CD4-positive, alpha-beta T cell treated with Interleukin-12 subunit alpha and Interleukin-12 subunit beta, for 1 hour (primary cell): ENCODE data around the gene GTF2F2.

ENCODE experiments used
- DNase-seq: peaks from one replicate; pipeline ENCODE4 v3.0.0-alpha.2; 2020

Gene GTF2F2, protein sequence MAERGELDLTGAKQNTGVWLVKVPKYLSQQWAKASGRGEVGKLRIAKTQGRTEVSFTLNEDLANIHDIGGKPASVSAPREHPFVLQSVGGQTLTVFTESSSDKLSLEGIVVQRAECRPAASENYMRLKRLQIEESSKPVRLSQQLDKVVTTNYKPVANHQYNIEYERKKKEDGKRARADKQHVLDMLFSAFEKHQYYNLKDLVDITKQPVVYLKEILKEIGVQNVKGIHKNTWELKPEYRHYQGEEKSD

DNA sequence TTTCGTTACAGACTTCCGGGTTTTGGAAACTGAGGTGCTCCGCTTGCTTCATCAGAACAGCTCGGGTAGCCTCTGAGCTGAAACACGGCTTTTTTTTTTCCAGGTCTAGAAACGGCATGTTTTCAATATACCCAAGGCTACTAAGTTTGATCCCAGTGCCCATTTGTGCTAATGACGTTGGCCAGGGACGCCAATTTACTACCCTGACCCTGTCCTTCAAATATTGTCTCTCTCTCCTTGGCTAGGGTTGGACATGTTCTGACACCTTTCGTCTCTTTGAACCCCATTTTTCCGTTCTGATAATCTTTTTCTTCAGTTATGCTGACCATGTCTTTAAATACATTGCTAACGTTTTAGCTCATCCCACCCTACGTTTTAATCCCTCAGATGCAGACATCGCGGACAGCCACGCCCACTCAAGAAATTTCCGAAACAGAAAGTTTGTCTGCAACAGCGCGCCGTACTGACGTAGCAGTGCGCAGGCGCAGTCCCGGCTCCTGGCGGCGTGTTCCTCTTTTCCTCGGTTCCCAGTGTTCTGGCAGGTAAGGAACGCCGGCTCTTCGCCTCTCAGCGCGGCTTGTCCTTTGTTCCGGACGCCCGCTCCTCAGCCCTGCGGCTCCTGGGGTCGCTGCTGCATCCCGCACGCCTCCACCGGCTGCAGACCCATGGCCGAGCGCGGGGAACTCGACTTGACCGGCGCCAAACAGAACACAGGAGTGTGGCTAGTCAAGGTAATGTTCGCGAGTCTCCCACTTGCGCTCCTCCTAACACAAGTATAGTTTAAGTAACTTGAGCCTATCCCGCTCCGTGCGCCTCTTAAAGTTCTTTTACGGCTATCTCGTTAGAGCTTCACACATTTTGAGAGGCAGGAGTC lies at the start of gene GTF2F2:
Gene GTF2F2 (plus strand): TSS at position 520 of the 874 bp plus-strand sequence. CDS start 146 bp downstream, at position 666.
- peak; percentile 90 for DNase-seq

DNA sequence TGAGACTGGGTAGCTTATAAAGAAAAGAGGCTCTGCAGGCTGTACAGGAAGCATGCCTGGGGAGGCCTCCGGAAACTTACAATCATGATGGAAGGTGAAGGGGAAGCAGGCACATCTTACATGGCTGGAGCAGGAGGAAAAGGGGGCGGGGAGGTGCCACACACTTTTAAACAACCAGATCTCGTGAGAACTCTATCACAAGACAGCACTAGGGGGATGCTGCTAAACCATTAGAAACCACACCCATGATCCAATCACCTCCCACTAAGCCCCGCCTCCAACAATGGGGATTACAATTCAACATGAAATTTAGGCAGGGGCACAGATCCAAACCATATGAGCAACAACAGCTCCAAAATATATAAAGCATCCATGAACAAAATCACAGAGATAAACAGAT lies 46.5 kb upstream of the GTF2F2 start:
- no peak for DNase-seq

DNA sequence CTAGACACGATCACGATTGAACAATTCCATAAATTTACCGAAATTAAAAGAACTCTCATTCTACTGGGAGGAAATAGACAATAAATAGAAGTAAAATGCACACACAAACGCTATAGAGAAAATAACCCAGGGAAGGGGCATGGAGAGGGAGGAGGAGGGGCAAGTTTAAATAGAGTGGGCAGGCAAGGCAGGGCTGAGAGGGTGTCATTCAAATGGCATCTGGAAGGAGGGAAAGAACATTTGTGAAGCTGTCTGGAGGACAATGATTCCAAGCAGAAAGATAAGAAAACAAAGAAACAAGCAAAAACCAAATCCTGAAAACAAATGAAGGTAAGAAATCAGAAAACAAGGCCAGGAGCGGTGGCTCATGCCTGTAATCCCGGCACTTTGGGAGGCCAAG lies 45.6 kb upstream of the GTF2F2 start:
- DNase-seq: no peak

DNA sequence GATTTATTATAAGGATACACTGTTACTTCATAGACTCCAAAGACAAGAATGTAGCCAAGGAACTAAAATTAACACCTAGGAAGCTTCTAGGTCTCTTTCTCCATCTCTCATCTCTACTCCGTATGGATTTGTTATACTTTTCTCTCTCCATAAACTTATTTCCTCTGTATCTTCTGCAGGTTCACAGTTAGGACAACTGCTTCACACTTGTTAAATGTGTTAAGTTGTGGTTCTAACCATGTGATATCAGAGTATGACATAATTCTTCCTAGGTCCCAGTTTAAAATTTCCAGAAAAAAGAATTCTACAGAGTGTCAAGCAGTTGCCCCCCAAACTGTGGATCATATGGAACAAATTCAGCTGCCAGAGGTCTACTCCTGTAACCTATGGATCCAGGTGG lies 42.3 kb upstream of the GTF2F2 start:
- no peak for DNase-seq

DNA sequence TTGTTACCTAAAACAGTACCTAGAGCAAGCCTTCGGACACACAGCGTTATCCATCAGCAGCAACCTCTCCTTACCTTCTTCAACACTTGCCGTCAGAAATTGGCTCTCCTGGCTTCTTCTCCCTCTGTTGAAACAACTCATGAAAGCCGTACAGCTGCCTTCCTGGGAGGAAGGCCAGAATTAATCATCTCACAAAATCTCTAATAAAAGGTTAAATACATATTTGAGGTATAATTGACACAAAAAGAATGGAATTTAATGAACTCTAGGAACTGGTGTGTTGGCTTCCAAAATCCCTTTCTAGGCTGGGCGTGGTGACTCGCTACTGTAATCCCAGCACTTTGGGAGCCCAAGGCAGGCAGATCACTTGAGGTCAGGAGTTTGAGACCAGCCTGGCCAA lies 37.3 kb upstream of the GTF2F2 start:
- DNase-seq: no peak

DNA sequence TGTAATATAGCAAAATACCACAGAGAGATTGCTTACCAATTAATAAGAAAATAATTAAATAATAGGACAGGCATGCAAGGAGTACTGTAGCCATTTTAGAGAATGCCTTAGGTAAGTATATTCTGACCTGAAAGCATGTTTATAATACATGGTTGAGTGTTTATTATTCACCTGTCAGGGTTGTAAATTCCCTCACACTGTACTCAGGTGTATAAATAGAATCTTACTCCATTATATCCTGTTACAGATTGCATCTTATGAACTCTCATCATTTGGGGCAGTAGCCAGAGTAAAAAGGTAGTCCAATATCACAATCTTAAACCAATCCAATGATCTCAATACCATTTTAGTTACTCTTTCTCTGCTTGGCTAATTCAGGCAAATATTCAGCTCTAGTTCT lies 35.8 kb upstream of the GTF2F2 start:
- no peak for DNase-seq

DNA sequence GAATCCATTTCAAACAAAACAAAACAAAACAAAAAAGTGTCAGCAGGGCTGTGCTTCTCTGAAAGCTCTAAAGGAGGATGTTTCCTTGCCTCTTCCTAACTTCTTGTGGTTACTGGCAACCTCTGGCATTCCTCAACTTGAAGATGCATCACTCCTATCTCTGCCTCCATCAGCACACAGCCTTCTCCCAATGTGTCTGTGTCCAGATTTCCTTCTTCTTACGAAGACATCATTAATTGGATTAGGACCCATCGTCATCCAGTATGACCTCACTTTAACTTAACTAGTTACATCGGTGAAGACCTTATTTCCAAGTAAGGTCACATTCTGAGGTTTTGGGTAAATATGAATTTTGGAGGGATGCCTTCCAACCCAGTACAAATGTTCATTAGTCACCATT lies 33.8 kb upstream of the GTF2F2 start:
- no peak for DNase-seq

DNA sequence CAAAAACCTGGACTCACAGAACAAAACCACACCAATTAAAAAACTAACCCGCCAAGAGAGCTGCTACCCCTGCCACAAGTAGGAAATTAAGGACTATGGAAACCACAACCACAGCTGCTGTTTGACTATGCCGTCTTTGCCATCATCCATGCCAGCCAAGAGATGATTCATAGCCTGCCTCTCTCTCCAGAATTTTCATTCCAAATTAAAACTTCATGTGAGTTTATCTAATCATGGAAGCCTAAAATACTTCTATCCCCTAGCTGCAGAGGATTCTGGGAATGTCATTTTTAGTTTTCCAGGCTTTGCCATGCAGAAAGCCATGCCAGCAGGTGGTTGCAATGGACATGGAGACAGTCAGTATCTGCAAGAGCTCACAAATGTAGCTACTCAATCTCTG lies 27.6 kb upstream of the GTF2F2 start:
- no peak for DNase-seq

DNA sequence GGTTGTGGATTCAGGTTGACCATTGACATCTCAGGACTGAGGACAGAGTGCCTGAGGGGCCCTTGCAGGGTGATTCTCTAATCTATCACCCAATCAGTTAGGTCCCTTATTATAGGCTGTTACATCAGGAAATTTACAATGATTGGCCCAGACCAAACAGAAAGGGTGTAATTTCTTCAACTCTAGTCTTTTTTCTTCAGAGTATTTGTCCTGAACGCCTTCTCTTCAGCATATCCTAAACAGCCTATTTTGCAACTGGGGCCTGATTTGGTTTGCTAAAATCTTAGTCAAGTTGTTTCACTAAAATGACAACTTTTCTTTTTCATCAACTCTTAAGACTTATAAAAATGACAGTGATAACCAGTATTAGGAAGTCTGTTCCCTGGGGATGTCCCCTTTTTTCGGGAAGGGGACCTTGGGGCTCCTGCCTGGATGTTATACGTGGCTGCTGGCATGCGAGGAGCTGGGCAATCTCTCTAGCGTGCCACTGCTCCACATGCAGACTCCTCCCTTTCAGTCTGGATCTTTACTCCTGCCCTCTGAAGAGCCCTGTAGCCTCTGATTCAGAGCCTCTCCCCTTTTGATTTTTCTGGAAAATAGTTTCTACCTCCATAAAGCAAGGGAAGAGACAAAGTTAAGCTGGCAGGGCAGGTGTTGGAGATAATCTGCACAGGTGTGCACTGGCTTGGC lies 19.6 kb upstream of the GTF2F2 start:
- DNase-seq: no peak

DNA sequence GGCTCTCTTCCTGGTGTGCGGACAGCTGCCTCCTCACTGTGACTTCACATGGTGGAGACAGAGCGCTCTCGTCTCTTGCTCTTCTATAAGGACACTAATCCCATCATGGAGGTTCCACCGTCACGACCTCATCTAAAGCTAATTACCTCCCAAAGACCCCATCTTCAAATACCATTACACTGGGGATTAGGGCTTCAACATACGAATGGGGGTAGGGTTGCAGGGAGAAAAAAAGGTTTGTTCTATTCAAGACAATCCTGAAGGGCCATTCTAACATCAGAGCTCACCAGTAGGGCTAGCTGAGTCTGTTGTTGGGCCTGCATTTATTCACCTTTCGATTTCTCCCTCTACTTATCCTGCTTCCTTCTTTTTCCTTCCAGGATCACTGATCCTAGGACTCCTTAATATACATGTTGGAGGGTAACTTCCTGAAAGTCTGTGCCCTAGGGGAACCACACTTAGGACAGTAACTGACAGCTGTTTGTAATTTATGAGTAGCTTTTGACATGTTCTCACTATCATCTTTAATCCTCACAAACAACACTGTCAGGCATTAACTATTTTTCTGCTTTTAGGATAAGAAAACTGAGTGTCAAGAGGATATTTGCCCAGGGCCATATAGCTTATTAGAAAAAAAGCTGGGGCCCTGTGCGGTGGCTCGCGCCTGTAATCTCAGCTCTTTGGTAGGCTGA lies 18.8 kb upstream of the GTF2F2 start:
- DNase-seq: no peak

DNA sequence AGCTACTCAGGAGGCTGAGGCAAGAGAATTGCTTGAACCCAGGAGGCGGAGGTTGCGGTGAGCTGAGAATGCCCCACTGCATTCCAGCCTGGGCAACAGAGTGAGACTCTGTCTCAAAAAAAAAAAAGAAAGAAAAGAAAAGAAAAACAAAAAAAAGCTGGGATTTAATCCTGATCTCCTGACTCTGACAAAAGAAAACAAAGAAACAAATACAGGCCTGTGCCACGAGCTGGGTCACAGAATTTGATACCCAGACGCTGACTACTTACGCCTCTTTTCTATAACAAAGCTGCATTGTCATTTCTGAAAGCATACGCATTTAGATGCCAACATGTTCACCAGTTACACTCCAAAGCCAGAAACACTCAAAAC lies 18.2 kb upstream of the GTF2F2 start:
- no peak for DNase-seq

DNA sequence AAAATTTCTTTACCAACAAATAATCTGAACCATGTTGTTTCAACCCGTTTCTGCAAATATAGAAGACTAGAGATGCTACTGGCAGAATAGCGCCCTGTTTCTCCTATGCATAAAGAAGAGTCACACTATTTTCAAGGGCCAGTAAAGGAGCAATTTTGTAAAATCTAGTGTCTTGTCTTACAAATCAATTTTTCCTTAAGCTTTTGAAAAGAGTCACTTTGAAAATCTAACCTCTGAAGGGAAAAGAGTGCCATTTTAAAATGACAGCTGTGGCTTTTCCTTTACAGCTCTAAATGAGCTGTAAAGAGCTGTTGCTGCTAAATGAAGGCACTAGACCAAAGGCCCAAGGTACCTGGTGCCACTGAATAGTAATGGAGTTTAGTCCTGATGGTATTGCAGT lies 16.9 kb upstream of the GTF2F2 start:
- no peak for DNase-seq

DNA sequence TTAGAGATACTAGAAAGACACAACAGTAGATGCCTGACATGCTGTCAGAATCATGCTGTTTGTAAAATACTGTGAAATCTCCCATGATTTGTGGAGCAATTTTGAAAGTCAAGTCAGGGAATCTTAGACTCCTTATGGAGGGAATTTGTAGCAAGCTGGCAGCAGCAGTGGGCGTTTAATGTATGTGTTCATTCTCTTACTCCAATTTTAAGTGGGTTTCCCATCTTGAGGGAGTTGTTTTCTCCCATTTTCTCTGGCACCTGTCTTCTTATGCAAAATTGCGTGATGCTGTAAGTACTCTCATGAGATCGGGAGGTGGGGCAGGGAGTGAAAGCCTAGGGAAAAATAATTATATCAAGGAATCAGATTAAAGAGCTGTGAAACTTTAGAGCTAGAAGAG lies 16.0 kb upstream of the GTF2F2 start:
- no peak for DNase-seq

DNA sequence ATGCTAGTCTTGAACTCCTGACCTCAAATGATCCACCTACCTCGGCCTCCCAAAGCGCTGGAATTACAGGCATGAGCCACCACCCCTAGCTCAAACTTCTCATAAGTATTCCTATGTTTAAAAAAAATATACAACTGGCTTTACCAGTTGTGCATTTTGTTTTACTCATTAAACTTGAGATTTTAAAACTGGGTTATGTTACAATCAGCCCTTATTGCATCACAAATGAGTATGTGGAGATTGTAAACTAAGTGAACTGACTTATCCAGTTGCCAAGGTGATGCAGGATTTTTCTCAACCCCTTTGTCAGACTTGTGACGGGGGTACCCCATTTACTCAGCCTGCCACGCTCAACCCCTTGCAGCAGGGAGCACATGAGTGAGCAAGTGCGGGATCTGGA lies 14.4 kb upstream of the GTF2F2 start:
- DNase-seq: no peak

DNA sequence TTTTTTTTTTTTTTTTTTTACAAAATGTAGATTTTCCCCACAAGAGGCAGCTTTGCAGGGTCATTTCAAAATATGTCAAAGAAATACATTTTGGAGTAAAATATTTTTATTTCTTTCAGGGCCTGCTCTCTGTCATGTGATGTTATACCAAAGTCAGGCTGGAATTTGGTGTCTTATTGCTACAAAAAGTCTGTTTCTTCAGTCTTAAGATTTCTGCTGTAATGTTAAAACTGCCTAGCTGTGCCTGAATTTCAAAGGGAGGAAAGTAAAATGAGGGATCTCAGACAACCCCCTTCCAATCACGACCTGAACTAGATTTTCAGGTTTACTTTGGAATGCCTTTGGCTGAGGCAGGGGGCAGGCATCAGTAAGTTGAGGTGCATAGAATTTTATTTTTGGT lies 12.8 kb upstream of the GTF2F2 start:
- no peak for DNase-seq

DNA sequence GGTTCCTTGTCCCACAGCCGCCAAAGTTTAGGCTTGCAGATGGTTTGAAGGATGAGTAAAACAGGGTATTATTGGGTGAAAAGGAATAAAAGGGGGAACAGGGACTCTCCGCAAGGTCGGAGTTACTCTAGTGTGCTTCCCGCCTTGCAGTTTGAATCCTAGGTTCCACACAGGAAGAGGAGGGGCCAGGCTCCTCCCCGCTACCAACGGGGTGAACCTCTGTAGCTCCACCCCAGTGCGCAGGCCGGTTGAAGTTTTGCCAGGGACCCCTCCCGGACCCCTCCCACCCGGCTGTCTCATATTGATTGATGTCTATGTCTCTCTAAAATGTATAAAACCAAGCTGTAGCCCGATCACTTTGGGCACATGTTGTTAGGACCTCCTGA lies 11.6 kb upstream of the GTF2F2 start:
- DNase-seq: no peak

DNA sequence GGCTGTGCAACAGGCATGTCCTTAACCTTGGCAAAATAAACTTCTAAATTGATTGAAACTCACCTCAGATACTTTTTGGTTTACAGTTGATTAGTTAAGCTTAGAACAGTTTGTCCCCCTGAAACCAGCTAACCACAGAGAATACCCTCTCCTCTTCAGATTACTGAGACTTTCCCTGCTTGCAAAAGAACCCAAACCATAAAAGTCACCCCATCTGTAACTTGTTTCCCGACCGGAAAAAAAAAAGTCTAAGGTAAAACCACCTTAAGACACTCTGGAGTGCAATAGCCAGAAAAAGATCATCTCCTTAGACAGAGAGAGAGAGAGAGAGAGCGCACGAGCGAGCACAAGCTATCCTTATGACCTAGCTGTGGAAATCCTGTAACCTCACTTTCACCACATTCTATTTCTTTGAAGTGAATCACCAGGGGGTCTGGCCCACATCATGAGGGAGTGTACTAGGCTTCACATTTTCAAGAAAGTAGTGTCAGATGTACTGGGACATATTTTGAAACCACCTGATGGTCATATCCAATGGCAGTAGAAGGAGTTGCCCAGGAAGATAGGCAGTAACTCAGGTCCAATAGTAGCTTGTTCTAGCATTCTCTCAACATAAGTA lies 11.1 kb upstream of the GTF2F2 start:
- DNase-seq: no peak

DNA sequence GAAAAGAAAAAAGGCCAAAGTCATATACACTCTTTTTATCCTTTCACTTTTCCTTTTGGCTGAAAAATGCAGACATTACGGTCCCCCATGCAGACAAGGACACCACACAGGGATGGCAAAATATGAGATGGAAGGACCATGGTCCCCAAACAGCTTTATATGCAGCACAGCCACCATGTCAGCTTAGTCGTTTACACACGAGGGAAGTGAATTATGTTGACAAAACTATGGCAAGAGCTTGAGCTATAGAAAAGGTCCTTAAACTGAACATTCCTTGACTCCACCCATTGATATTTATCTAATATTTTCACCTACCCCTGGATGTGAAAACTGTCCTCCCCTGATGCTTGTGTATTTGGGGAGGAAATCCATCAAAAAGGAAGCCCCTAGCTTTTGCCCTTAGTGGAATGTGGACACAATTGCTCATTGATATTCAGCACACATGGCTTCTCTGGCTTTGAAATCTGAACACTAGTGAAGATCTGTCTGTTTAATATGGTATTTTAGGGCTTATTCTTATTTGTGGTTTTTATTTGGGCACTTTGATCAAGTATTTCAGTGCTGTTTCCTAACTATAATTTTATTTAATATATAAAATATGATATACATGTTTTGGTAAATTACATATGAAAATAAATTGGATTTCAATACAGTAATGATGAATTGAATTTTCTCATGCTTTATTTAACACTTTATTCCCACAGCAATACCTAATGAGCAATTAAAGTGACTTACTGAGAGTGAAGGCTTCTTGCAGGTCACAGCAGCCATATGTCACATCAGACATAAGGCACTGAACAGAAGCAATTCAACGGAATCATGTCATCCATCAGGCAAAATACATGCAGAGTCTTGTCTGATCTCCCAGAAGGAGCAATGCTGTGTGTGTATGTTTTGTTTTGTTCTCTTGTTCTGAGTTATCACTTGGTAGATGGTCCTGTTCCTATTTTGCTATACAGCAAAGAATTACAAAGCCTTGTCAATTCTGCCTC lies 6.8 kb upstream of the GTF2F2 start:
- no peak for DNase-seq

DNA sequence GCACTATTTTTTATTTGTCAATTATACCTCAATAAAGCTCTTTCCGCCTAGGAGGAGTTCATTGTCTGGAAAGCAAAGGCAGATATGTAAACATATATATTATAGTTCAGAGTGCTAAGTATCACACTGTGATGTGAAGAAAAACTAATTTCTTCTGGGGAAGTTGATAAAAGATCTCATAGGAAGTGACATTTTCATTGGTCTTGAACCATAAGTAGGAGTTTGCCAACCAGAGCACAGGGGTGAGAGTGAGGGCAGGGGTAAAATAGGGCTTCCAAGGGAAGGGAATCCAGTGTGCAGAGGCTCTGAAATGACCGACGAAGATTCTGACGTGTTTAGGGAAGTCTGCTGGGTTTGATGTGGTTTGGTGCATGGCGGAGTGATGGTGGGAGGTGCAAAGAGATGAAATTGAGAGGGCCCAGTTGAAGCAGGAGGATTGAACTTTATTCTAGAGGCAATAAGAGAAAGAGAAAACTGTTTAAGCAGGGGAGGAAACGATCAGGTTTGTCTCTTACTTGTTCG lies 780 bp upstream of the GTF2F2 start:
- DNase-seq: peak; percentile 79

DNA sequence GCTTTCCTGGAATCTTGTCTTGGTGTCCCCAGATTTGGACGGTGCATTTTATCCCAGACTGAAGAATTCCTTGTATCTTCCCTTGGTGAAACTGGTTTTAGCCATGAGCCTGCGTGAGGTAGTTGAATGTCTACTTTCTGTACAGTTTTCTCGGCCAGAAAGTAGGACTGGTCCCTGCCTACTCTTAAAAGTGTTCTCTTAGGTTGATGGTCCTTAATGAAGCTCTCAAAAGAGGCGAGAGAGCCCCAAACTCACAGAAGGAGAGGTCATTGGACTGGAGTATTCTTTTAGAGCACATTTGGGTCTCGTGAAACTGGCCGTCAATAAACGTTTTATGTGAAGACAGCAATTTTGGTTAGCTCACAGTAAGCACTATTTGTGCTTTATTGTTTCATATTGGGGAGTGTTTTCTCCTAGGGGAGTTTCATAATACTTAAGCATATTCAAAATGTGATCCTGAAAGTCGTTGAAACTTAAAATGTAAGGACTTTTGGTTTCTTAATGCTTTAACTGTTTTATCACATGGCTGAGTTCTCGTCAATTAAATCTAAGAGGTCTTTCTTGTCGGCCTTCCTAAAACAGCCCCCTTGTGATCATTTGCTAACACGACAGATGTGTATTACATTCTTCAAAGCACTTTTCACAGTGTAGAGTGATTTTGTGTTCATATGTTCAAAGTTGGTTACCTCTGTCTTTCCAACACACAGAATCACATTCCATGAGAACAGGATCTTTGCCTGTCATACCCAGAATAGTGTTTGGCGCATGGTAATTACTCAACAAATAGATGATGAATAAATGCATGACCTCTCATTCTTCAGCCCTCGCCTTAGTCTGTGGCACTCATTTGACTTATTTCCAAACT lies 889 bp downstream of the GTF2F2 start:
- peak; percentile 16 for DNase-seq
